Transverse colon (tissue), 4 donors: ENCODE measurements around the gene AGAP1. TPM values are rescaled to one million over a fixed set of nuclear protein-coding genes. Genes with fewer than 3 reads are reported as not detected.

Source experiments
- DNase-seq: peaks from one replicate; pipeline ENCODE4 v3.0.0-alpha.2; 2019
- H3K27ac ChIP-seq, 4 donors: fragments of 200-600 bp; sonication (generic); 2 replicates each; pipeline ENCODE4 v1.5.1; 2016 to 2018; ENCODE audit warnings: inconsistent platforms in 4 of 4
- H3K27me3 ChIP-seq: fragments of 200-600 bp; sonication (generic); 2 replicates; pipeline ENCODE4 v1.5.1; 2017; ENCODE audit warnings: inconsistent platforms
- H3K36me3 ChIP-seq, 4 donors: fragments of 200-600 bp; sonication (generic); 2 replicates each; pipeline ENCODE4 v1.5.1; 2017 to 2019; ENCODE audit warnings: inconsistent platforms in 4 of 4
- H3K4me1 ChIP-seq, 4 donors: fragments of 200-600 bp; sonication (generic); 2 replicates each; pipeline ENCODE4 v1.5.1; 2017 to 2020; ENCODE audit warnings: inconsistent platforms in 4 of 4
- H3K4me3 ChIP-seq, 4 donors: fragments of 200-600 bp; sonication (generic); 1 replicate in 1 of 4; 2 replicates in 3 of 4; pipeline versions ENCODE4 v1.5.1 to v1.6.1; 2017 to 2019; ENCODE audit warnings: inconsistent platforms in 4 of 4
- H3K9me3 ChIP-seq, 2 donors: fragments of 200-600 bp; sonication (generic); 2 replicates each; pipeline ENCODE4 v1.5.1; 2017 to 2019; ENCODE audit warnings: inconsistent platforms in 2 of 2
- CTCF ChIP-seq, 5 experiments: fragments of 200-600 bp in 3 of 5; fragments of 450-650 bp in 2 of 5; sonication (generic) in 3 of 5; IDR thresholded peaks; 1 replicate in 2 of 5; 2 replicates in 3 of 5; pipeline ENCODE4 v1.5.1; 2016 to 2017; ENCODE audit warnings: antibody characterized with exemption in 5 of 5, inconsistent platforms in 3 of 5, mild to moderate bottlenecking in 2 of 5, moderate library complexity in 1 of 5
- EP300 ChIP-seq: sonication (generic); formaldehyde crosslinking; IDR thresholded peaks from one replicate; pipeline ENCODE4 v1.6.1; 2017; ENCODE audit warnings: antibody characterized with exemption, low read depth
- POLR2A ChIP-seq: fragments of 450-650 bp; IDR thresholded peaks from one replicate; pipeline ENCODE4 v1.6.1; 2016; ENCODE audit warnings: antibody characterized with exemption, mild to moderate bottlenecking, moderate library complexity
- POLR2AphosphoS5 ChIP-seq, 3 donors: sonication (generic); formaldehyde crosslinking; IDR thresholded peaks; one replicate each; pipeline ENCODE4 v1.6.1; 2016; ENCODE audit warnings: antibody characterized with exemption in 3 of 3
- WGBS, 2 donors: methylation state at CpG; one replicate each; pipeline ENCODE4 v1.1.5; 2018; ENCODE audit warnings: low coverage in 1 of 2; 5-methylcytosine and 5-hydroxymethylcytosine counted together
- in situ Hi-C, 4 donors: fragments of 200-750 bp; cut with MboI; loops; one replicate each; pipeline versions ENCODE4 v1.15.0 to v1.15.1; 2017; ENCODE audit warnings: low sequenced_read_pairs in 3 of 4, low pct_ligation_motif_present in 1 of 4, low pct_unique_long_range_greater_than_20kb in 1 of 4
- intact Hi-C: fragments of 100-400 bp; cut with DNase I; formaldehyde crosslinking; loops from one replicate; pipeline ENCODE4 v1.15.1; 2023; ENCODE audit warnings: low total_unique reads
- total RNA-seq, 4 donors: library from RNA; depleted of rRNA; stranded (reverse); fragments of >200 nt; gene quantifications; one replicate each; pipeline ENCODE4 v1.1.0, GENCODE V29; 2016

AGAP1 gene
- total RNA-seq, 4 donors from 2014 or later: 56.1 to 96.9 (median 71.2) TPM

GRCh38 chr2:235608200-235608887, 114.5 kb downstream of the AGAP1 start:
- H3K4me3 ChIP-seq: no peak overlapping the region
- 83 to 85% methylated on average over 3 to 14 of the region's 14 CpGs for WGBS, 2 donors
- H3K27me3 ChIP-seq: no peaks in the 10 kb centered on the region
- no peak for TF ChIP-seq POLR2A
- TF ChIP-seq POLR2AphosphoS5 (IDR thresholded peaks at IDR 0.05): no peak
- TF ChIP-seq CTCF (IDR thresholded peaks at IDR 0.05): no peak
- no peak for TF ChIP-seq EP300
- intact Hi-C loops: no loop called here
- no peaks in the 10 kb centered on the region for H3K9me3 ChIP-seq
- in situ Hi-C loops: loop anchor here (10.0 kb wide), 1 partner anchor 136 kb away; no protein-coding TSS in a partner anchor
- no peak for DNase-seq
- peaks cover 0 to 6% (median 0%) of the 10 kb centered on the region in 4 donors for H3K4me1 ChIP-seq
- H3K36me3 ChIP-seq: no peaks in the 10 kb centered on the region
- H3K27ac ChIP-seq: peak overlapping the region in 1 of 4 donors; percentile 11

GRCh38 chr2:235609321-235609720, 115.5 kb downstream of the AGAP1 start:
- in situ Hi-C loops (loop anchor here (10.0 kb wide), 1 partner anchor 135 kb away; no protein-coding TSS in a partner anchor), intact Hi-C loops (no loop called here)
- H3K4me1 ChIP-seq: peaks cover 0 to 13% (median 4%) of the 10 kb centered on the region in 4 donors
- DNase-seq: no peak
- TF ChIP-seq POLR2AphosphoS5 (IDR thresholded peaks at IDR 0.05) (no peak), POLR2A (no peak), EP300 (no peak), CTCF (IDR thresholded peaks at IDR 0.05) (no peak)
- H3K27ac ChIP-seq: no peak overlapping the region
- H3K36me3 ChIP-seq: no peaks in the 10 kb centered on the region
- no peaks in the 10 kb centered on the region for H3K9me3 ChIP-seq
- no peaks in the 10 kb centered on the region for H3K27me3 ChIP-seq
- 85 to 87% methylated on average over 5 to 11 of the region's 11 CpGs for WGBS, 2 donors
- H3K4me3 ChIP-seq: no peak overlapping the region

GRCh38 chr2:235609746-235610145, 115.9 kb downstream of the AGAP1 start:
- no peak overlapping the region for H3K4me3 ChIP-seq
- H3K36me3 ChIP-seq: no peaks in the 10 kb centered on the region
- in situ Hi-C loops (loop anchor here (10.0 kb wide), 1 partner anchor 135 kb away; no protein-coding TSS in a partner anchor), intact Hi-C loops (no loop called here)
- no peak for TF ChIP-seq EP300
- TF ChIP-seq POLR2AphosphoS5 (IDR thresholded peaks at IDR 0.05): no peak
- no peak for TF ChIP-seq POLR2A
- no peak for TF ChIP-seq CTCF (IDR thresholded peaks at IDR 0.05)
- peaks cover 0 to 17% (median 8%) of the 10 kb centered on the region in 4 donors for H3K4me1 ChIP-seq
- no peaks in the 10 kb centered on the region for H3K9me3 ChIP-seq
- no peaks in the 10 kb centered on the region for H3K27me3 ChIP-seq
- 88% methylated on average over 5 of the region's 5 CpGs; no CpG with 5 or more reads in 1 of the 2 donors for WGBS, 2 donors
- DNase-seq: no peak
- H3K27ac ChIP-seq: no peak overlapping the region

- H3K27ac ChIP-seq: no peak overlapping the region
- in situ Hi-C loops (no loop called here), intact Hi-C loops (no loop called here)
- 90% methylated on average over 2 to 12 of the region's 12 CpGs for WGBS, 2 donors
- no peaks in the 10 kb centered on the region for H3K36me3 ChIP-seq
- no peaks in the 10 kb centered on the region for H3K9me3 ChIP-seq
- H3K4me3 ChIP-seq: no peak overlapping the region
- no peaks in the 10 kb centered on the region for H3K27me3 ChIP-seq
- DNase-seq: no peak
- peaks cover 0 to 18% (median 13%) of the 10 kb centered on the region in 4 donors for H3K4me1 ChIP-seq
- TF ChIP-seq POLR2AphosphoS5 (IDR thresholded peaks at IDR 0.05) (no peak), POLR2A (no peak), CTCF (IDR thresholded peaks at IDR 0.05) (no peak), EP300 (no peak)
Observed at GRCh38 chr2:235610696-235611257, 116.9 kb downstream of the AGAP1 start.
